NOMO-1 (cell line): Measurements from ENCODE around the gene TRANK1.
"Not testable (repeated sequence)": the region's sequence is repeated elsewhere in the genome, so short reads cannot be mapped to it uniquely, and the experiment has no call there.

ENCODE experiments used
- DNase-seq, 2 experiments: peaks; one replicate each; lab custom pipeline; 2025; ENCODE audit not compliant: unreplicated experiment in 2 of 2; lab: John Stamatoyannopoulos, UW

The TRANK1 gene

GRCh38 chr3:36957862-36958686 lies 13.2 kb upstream of the TRANK1 start:
- no peak for DNase-seq

GRCh38 chr3:36957063-36957462 lies 12.2 kb upstream of the TRANK1 start:
- no peak for DNase-seq

DNA sequence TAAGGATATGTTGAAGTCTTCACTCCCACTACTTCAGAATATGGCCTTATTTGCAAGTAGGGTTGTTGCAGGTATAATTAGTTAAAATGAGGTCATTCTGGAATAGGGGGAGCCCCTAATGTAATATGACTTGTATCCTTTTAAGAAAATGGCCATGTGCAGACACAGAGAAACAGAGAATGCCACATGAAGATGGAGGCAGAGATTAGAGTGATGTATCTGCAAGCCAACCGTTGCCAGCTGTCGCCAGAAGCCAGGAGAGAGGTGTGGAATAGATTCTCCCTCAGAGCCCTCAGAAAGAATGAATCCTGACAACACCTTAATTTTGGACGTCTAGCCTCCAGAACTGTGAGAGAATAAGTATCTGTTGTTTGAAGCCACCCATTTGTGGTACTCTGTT lies 11.3 kb upstream of the TRANK1 start:
- DNase-seq: no peak

DNA sequence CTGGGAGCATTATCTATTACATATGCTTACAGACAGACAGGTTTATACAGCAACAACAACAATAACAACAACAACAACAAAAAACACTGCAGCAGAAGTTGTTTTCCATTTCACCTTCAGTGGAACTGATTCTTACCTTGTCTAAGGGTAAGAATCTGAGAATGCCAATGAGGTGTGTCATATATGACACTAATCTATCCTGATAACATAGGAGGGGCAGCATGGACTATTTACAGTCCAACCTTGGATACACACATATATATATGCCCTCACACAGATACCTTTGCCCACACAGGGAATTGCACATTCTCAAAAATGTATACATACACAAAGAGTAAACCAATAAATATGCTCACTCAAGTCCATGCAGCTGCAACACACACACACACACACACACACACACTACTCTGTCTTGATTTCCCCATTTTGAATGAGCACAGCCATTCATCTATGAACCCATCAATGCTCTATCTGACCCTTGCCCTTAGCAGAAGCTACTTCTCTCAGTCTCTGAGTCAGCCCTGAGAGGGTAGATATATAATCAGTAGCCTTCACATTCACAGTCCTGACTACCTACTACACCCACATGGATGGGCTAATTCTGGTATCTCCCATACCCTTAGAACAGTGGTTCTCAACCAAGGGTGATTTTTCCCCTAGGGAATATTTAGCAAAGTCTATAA lies 9.7 kb upstream of the TRANK1 start:
- DNase-seq: no peak

DNA sequence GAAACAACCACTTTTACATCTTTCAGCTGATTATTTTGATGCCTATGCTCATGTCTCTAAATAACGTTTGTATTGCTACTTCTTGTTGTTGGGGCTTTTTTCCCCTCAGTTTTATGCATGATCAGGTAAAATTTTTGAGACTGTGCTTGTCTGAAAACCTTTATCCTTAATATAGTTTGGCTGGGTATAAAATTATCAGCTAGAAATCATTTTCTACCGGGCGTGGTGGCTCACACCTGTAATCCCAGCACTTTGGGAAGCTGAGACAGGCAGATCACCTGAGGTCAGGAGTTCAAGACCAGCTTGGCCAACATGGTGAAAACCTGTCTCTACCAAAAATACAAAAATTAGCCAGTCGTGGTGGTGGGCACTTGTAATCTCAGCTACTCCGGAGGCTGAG lies 3.0 kb upstream of the TRANK1 start:
- DNase-seq: not testable (repeated sequence)

DNA sequence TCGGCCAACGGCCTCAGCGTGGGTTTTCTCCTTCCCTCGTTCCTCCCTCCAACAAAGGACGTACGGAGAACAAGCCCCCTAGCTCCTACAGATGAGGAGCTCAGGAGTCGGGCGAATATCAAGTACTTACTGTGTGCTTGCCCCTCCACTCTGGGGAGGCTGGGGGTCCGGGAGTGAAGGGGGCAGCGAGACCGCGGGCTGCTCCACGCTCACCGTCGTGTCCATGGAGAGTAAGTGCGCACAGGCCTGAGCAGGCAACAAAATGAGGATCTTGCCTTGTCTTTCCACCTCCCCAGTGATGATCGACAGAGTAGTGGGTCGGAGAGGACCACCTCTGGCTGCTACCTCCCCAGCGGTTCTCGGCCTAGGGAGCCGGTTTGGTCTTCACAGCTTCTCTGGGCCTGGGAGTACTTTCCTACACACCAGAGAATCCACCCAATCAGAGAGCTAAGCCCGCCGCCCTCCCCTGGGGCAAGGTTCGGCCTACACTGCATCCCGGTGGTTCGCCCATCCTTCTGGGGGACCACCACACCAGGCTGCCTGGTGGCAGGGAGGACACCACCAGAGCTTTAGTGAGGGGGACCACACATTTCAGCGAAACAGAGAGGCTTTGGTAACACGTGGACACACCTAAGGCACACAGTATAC lies 603 bp upstream of the TRANK1 start:
- DNase-seq: no peak

DNA sequence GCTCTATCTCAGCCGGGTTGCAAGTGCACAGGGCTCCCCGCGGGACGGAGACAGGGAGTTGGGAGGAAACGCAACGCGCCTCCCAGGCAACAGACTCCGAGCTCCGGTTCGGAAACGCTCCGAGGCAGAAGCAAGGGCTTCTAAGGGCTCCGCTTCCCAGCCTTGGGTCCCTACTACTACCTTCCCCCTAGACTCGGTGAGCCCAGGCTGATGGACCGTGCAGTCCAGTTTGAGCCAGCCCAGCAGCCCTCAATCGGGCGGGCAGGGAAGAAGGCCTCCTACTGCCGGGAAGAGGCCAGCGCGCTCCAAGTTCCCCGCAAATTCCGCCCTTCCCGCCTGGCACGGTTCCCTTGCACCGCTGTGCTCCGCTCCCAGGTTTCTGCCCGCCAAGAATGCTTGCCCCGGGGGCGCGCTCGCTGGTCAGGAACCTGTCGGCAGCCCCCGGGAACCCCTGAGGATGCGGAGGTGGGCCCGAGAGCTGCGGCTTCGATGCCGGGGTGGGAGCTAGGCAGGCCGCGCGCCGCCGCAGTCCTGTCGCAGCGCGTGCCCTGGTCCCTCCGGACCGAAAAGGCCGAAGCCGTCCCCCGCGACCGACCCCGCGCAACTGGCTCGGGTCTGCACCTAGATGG lies 728 bp downstream of the TRANK1 start:
- DNase-seq: peak in 1 of 2 experiments; percentile 31

GRCh38 chr3:36943601-36944000 lies 1.3 kb downstream of the TRANK1 start:
- peak in 1 of 2 experiments; percentile 16 for DNase-seq

DNA sequence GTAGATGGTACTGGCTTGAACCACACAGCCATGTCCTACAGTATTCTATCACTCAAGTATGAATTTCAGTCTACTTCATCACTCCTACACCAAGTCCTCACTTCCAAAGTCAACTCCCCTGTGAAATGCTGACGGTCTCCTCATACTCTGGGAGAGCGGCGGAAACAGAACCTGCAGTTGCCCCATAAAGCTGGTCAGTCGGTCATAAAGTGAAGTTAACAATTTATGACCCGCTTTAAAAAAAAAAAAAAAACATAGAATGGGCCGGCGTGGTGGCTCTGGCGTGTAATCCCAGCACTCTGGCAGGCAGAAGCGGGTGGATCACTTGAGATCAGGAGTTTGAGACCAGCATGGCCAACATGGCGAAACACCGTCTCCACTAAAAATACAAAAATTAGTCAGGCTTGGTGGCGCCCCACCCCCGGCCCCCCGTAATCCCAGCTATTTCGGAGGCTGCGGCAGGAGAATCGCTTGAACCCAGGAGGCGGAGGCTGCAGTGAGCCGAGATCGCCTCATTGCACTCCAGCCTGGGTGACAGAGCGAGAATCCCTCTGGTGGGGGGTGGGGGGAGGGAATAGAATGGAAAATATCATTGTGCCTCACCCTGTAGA lies 2.1 kb downstream of the TRANK1 start:
- no peak for DNase-seq

DNA sequence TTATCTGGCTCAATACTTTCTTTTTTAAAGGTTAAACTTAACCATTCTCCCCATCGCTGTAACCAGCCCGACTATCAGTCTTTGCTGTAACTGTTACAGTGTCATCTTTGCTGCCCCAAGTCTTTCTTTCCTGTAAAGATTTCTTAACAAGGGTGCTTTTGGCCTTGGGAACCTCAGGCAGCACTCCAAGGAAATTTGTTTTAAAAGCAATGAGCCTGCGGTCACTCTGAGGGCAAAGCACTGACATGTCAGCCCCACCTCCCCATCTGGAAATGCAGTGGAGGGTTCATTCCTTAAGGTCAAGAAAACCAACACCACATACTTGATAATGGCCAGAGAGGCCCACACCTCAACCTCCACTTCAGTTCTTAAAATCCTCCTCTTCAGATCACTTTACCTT lies 3.2 kb downstream of the TRANK1 start:
- no peak for DNase-seq

DNA sequence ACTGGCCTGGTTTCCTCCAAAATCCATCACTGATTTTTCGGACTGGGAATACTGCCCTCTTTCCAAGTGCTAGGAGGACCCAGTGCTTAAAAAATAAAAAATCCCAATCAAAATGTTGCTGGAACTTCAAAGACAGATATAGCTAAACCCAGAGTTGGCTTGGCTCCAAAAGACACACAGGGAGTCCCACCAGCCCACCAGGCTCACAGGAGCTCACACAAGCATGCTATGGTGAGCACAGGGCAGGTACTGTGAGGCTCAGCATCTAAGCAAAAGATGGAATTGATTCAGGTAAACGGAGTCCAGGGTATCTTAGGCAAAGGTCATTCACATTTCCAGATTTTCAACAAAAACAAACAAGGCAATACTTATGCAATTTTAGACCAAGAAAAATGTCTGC lies 3.7 kb downstream of the TRANK1 start:
- no peak for DNase-seq

DNA sequence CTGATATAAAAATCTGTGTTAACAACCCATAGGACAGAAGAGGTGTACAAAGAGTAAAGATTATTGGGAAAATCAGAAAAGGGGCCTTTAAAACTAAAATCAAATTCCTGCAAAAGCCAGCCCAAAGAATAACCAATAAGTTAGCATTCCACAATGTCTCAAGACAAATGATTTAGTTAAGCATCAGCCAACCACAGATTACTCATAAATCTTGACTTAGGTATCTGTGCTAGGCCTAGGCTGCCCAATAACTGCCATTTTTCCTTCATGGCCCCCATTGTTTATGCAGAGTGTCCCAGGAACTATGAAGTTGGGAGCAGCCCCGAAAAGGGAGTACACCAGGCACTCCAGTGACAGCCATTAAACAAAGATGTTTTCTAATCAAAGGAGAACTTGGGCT lies 7.4 kb downstream of the TRANK1 start:
- no peak for DNase-seq

- DNase-seq: no peak
Measured at GRCh38 chr3:36933540-36934296, 11.1 kb downstream of the TRANK1 start.

- DNase-seq: not testable (repeated sequence)
Measured at GRCh38 chr3:36931424-36931823, 13.4 kb downstream of the TRANK1 start.

- no peak for DNase-seq
Measured at GRCh38 chr3:36928220-36928619, 16.6 kb downstream of the TRANK1 start.

- no peak for DNase-seq
Measured at GRCh38 chr3:36926292-36926897, 18.5 kb downstream of the TRANK1 start.

DNA sequence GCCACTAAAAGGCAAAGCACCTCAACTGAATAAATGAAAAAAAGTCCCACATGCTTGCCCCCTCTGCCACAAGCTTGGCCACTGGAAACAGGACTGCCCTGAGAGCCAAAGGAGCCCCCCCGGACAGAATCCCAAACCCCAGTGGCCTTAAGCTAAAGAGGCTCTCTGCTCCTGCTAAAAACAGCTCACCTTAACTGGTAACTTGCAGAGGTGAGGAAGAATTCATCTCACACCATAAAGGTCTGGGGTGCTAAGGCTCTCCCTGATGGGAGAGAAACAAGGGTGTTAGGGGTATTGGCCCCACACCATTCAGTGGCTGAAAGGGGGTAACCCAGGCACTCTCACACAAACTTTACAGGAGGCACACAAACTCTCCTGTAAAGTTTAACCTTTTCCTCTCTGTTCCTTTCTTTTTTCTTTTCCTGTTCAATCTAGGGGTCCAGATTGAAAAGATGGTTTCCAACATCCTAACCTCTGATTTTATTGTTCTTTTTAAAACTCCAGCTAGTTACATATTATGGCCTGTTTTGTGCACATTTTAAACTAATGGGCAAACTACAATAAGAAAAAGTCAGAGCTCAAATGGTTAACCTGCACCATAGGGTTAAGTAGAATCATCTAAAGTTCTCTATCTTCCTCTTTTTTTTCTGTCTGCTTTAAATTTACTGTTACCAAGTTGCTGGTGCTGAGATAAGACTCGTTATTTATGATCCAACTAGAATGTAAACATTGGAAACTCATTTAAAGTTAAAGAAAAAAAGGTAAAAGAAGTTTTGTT lies 19.9 kb downstream of the TRANK1 start:
- DNase-seq: peak; percentile 19 to 61

- DNase-seq: peak in 1 of 2 experiments; percentile 16
Measured at GRCh38 chr3:36923981-36924743, 20.7 kb downstream of the TRANK1 start.
